Measurements from ENCODE around the gene SLC25A22.

Gene SLC25A22

DNA sequence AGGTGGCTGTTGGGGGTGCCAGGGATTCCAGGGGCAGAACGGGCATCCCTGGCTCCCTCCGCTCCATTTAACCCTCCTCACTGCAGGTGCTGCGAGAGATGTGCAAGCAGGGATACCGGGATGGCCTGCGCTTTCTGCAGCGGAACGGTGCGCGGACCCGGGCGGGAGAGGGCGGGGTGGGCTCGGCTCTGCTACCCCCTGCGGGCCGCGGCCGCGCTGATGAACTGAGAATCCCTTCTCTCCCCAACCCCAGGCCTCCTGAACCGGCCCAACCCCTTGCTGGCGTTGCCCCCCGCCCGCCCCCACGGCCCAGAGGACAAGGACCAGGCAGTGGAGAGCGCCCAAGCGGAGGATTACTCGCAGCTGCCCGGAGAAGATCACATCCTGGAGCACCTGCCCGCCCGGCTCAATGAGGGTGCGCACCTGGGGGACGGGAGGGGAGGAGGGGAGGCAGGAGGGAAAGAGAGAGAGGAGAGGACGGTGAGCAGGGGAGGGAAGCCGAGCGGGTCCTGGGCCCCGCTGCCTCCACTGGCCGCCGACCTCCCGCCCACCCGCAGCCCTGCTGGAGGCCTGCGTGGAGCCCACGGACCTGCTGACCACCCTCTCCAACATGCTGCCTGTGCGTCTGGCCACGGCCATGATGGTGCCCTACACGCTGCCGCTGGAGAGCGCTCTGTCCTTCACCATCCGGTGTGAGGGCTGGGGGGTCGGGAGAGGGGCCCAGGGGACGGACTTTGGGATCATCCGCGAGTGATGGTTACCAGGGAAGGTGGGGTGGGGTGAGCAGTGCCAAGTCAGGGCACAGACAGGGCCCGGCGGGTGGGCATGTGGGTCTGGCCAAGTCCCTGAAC, 25.6 kb upstream of the SLC25A22 start:
- no peak for DNase-seq (ENCODE audit: low read depth in 1 of 2, low spot score in 1 of 2)

DNA sequence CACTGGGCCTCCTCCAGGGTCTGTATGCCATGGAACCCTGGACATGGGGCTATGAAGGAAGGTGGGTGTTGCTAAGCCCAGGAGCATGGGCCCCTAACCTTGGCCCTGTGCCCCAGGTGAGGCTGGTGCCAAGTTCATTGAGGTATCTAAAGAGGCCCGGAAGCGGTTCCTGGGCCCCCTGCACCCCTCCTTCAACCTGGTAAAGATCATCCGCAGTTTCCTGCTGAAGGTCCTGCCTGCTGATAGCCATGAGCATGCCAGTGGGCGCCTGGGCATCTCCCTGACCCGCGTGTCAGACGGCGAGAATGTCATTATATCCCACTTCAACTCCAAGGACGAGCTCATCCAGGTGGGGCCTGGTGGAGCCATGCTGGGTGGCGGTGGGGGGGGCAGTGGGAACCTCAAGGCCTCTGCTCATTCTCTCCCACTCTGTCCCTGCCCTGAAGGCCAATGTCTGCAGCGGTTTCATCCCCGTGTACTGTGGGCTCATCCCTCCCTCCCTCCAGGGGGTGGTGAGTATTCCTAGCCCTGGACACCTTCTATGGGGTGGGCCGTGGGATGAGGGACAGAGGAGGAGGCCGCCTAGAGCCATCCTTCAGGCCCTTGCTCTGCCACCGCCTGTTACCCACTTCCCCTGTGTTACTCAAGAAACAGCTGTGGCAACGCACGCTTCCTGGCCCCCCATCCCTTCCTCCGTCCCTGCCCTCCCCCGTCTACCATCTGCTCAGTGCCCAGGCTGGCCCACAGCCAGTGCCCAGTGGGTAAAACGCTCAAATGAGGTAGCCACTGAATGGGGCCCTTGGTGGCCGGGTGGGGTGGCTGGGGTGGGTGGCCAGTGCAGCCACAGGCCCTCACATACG, 23.7 kb upstream of the SLC25A22 start:
- no peak for DNase-seq (ENCODE audit: low read depth in 1 of 2, low spot score in 1 of 2)

DNA sequence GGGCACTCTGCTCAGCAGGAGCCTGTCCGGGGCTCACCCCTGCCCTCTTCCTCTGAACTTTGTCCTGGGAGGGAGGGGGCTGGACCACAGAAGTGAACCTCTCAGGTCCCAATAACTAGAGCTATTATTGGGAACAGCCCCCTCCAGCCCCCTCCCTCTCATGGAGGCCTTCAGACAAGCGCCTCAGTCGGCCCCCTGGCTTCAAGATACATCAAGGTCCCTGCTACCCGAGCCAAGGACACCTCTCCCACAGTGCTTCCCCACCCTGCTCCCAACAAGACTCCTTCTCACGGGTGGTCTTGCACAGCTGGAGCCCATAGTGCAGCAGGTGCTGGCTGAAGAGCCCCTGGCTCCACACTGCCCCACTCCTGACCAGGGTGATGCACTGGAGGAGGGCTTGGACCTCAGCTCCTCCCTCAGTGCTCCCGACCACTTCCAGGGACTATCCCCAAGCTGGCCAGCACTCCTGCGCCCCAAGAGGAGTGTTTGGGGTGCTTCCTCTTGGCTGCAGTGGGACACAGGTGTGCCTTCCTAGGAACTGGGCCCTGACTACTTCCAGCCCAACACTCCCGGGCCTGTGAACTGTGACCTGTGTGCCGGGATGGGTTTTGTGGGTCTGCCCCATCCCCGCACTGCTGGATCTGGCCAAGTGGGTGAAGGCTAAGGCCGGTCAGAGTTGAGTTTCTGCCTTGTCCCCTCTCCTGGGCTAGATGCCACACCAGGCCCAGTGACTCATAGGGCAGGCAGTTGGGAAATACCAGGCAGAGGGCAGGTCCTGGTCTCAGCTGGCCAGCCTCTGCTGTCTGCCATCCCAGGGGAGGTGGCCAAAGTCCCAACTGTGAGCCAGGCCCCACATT, 22.8 kb upstream of the SLC25A22 start:
- DNase-seq (ENCODE audit: low read depth in 1 of 2, low spot score in 1 of 2) = no peak

DNA sequence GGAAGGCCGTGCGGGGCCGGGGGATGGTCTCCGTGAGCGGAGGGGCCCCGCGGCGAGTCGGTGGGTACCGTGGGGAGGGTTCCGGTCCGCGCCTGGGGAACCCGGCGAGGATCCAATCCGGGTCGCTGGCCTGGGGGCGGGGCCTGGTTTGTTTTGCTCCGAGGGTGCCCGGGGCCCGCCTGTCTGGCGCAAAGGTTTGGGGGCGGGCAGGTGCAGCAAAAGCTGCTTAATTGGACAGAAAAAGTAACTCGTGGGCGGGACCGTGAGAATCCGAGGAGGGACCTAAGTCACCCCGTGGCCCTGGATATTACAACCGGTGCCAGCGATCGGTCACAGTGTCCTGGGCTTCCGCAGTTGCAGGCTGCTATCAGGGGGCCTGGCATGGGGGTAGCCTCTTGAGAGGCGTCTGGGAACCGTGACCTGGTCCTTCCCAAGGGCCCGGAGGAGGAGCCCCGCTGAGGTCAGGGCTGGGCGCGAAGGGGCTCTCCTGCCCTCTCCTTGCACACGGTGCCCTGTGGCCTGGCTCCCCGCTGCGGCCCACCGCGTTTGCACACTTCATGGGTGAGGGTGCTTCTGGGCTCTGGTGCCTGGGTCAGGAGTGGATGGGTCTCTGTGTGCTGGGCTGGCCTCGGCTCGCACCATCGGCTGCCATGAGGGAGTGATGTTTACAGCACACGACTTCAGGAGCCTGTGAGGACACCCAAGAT, 22.0 kb upstream of the SLC25A22 start:
- peak; percentile 74 to 87 for DNase-seq (ENCODE audit: low read depth in 1 of 2, low spot score in 1 of 2)

DNA sequence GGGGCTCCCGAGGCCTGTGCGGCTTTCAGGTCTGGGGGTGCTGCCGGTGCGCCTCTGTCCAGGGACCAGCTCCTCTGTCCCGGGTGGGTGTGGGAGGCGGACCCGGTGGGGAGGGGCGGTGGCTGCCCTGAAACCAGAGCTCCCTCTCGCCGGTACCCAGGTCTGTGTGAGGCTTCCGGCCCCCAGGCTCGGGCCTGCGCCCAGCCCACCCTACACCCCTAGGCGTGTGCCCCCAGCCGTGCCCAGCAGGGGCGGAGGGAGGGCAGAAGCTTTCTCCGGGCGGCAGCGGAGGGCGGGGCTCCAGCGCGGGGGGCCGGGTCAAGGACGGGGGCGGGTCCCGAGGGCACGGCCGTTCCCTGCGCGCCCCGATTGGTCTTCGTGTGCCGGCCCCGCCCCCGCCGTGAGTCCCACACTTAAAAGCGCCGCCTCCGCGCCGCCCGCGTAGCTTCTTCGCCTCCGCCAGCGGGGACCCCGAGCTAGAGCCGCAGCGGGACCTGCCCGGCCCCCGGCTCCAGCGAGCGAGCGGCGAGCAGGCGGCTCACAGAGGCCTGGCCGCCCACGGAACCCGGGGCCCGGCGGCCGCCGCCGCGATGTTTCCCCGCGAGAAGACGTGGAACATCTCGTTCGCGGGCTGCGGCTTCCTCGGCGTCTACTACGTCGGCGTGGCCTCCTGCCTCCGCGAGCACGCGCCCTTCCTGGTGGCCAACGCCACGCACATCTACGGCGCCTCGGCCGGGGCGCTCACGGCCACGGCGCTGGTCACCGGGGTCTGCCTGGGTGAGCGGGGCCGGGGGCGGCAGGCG, 21.2 kb upstream of the SLC25A22 start:
- peak; percentile 83 to 86 for DNase-seq (ENCODE audit: low read depth in 1 of 2, low spot score in 1 of 2)

DNA sequence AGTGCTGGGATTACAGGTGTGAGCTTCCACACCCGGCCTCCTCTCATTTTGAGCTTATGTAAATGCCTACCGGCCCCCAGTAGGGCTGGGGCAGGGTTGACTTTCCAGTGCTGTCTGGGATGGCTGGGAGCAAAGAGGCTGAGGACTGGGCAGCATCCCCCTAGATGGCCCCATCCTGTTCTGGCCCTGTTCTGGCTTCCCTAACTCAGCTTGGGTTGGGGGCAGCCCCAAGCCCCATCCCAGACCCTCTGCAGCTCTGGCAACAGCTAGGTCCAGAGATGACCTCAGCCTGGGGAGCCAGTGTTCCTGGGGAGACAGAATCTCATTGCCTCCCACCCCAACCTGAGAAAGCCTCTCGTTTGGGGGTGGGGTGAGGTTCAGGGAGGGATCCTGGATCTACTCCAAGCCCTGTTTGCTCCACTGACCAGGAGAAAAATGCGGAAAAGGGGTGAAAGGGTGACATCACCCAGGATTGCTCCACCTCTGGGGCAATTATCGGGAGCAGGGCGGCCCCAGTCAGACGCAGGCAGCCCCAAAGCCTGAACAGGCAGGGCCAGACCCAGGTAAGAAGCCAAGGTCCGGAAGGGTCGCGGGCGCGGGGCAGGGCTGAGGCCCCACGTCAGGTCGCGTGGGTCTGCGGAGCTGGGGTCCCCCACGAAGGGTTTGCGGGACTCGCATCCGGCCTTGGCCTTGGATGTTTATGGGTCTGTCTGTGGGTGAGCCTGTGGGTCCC, 20.5 kb upstream of the SLC25A22 start, which contains the start of gene PNPLA2:
Gene PNPLA2, plus strand, starts transcription at position 519 of the 733 bp plus-strand sequence. CDS start 805 bp downstream, outside the sequence.
- no peak for DNase-seq (ENCODE audit: low read depth in 1 of 2, low spot score in 1 of 2)

DNA sequence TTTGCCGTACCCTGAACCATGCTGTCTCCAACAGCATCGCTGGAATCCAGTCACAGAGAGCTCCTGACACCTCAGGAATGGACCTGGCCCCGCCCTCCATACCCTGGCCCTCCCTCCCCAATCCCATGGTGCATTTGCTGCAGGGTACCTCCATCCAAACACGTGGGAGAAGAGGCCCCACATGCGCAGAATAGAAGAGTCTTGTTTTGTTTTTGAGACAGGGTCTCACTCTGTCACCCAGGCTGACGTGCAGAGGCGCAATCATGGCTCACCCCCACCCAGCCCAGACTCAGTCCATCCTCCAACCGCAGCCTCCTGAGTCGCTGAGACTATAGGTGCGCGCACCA, 18.3 kb upstream of the SLC25A22 start:
- no peak for DNase-seq (ENCODE audit: low read depth in 1 of 2, low spot score in 1 of 2)

DNA sequence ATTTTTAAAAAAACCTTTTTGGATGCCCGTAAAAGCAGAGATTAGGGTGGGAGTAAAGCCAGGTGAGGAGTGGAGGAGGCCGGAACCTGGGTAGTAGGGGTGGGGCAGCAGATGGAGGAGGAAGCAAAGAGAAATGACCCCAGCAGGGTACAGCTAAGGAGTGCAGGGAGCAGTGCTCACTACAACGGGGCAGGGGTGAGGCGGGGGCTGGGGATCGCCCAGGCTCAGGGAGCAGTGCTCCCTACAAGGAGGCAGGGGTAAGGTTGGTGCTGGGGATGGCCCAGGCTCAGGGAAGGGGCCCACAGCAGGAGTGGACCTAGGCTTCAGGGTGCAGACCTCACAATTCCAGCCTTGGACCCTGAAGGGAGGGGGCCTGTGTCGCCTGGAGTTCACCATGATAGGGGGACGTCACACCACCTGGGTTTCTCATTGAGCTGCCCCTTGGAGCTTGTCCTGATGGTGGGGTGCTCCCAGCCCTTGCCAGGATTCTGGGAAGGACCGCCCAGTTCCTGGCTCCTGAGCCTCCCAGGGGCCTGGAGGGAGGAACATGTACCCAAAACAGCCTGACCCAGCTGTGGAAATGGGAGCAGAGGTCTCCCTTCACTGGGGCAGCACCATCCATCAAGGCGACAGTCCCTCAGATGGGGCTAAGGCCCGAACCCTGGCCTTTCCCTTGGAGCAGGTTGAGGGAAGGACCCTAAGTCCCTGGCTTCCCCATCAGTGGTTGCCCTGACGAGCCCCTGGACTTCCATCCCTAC, 17.8 kb upstream of the SLC25A22 start:
- DNase-seq (ENCODE audit: low read depth in 1 of 2, low spot score in 1 of 2) = no peak

DNA sequence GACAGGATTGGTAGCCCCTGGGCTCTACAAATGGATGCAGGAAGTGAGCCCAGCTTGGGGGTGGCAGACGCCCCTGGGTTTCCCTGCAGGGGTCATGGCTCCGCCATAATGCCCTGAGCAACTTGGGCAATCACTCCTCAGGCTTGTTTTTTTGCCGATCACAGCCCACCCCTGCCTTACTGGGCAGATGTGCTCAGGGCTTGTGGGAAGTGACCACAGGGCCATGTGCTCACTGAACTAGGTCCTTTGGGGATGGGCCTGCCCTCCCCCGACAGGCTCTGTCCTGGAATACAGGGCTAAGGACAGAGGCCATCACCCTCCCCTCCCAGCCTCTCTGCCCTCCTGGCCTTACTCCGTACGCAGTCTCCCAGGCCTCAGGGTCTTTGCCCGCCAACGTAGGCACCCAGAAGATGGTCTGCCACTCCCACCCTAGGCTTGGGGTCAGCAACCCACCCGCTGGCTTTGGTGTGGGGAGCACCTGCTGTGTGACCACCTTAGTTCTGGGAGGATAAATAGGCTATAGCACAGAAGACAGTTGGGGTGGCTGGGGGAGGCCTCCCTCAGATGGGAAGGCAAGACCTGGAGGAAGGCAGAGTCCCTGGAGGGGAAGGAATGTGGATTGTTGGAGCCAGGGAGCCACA, 15.5 kb upstream of the SLC25A22 start:
- DNase-seq (ENCODE audit: low read depth in 1 of 2, low spot score in 1 of 2) = no peak

DNA sequence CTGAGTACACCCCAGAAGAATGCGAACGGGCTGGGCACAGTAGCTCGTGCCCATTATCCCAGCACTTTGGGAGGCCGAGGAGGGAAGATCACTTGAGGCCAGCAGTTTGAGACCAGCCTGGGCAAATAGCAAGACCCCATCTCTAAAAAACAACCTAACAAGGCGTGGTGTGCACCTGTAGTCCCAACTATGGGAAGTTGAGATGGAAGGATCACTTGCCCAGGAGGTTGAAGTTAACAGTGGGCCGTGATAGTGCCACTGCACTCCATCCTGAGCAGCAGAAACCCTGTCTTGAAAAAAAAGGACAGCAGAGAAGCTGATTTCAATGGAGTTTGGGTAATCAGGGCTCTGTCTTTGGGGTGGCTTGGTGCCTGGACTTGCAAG, 15.0 kb upstream of the SLC25A22 start:
- no peak for DNase-seq (ENCODE audit: low read depth in 1 of 2, low spot score in 1 of 2)

DNA sequence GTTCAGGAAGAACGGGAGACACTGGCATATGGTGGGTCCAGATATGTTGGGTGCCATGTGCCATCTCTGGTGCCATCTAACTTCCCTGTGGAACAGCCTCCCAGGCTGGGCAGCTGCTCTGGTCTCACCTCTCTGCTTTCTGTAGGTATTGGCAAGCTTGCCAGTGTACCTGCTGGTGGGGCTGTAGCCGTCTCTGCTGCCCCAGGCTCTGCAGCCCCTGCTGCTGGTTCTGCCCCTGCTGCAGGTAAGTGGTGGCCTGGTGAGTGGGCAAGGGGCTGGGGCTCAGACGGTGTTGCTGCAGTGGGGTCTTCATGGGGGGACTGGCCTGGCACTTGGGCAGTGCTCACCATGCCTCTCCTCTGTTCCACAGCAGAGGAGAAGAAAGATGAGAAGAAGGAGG, 14.3 kb upstream of the SLC25A22 start:
- no peak for DNase-seq (ENCODE audit: low read depth in 1 of 2, low spot score in 1 of 2)

DNA sequence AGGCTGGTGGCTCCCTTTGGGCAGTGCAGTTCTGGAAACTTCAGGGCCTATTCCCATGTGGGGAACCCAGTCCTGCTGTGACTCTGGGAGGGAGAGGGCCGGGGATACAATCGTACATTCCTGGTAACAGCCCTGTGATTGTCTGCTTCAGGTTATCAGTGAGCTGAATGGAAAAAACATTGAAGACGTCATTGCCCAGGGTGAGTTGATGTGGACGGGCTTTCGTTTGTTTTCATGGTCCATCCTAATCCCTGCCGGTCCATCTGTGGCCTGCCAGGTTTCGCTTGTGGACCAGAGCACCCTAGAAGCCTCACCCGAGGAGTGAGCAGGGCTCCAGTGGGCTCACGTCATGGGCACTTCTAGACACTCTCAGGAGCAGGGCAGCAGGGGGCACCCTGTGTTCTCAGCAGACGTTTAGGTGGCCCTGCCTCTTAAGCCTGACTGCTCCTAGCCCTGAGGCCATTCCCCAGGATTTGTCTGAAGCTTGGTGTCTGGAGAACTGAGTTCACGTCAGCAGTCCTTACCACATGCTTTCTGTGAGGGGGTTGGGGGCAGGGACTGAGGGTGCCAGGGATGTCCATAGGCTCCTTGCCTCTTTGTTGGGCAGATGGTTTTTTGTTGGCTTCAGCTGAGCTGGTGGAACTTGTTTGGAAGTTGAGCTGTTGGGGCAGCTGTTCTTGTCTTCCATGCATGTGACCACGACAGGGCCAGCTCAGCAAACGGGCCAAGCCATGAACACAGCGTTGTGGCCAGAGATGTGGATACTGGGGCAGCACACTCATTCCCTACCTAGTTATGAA, 13.6 kb upstream of the SLC25A22 start:
- DNase-seq (ENCODE audit: low read depth in 1 of 2, low spot score in 1 of 2) = no peak

DNA sequence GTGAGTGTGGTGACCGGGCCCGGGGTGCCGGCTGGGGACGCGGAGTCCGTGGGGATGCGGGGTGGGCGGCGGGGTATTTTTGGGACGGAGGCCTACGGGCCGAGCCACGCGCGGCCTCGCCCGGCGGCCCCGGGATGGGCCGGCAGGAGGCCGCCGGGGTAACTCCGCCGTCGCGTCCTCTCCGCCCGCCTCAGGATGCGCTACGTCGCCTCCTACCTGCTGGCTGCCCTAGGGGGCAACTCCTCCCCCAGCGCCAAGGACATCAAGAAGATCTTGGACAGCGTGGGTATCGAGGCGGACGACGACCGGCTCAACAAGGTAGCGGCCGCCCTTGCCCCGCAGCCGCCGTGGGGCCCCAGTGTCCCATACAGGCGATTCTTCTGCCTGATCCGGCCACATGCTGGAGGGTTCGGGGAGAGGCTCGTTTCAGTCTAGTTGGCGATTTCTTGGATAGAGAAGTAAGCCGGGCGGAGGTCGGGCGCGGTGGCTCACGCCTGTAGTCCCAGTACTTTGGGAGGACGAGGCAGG, 12.0 kb upstream of the SLC25A22 start:
- DNase-seq (ENCODE audit: low read depth in 1 of 2, low spot score in 1 of 2) = no peak

DNA sequence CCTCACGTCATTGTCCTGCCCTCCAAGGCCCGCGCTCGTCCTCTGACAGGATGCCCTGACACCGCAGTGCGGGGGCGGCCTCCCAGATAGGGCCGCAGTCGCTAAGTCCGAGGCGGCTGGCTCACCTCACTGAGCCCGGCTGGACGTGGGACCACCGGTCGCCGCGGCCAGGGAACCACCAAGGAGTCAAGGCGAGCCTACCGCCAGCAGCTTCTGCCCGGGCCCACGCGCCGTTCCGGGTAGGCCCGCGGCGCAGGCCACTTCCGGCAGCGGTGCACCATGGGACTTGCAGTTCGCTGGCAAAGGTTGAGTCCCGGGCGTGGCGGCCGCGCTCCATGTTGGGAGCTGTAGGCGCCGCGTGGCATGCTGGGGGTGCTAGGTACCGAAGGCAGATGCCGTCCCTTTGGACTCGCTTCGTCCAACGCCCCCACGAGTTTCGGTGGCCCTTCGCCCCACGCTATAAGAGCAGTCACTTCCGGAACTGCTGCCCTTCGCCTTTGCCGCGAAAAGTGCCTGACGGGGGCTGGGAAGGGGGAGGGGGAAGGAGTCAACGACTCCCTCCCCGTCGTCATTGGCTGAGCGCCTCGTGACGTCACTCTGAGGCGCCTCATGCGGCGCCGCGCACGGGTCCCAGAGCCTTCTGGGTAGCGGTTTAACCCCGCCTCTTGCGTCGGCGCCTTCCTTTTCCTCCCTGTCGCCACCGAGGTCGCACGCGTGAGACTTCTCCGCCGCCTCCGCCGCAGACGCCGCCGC, 11.4 kb upstream of the SLC25A22 start, which contains the start of gene RPLP2:
Gene RPLP2, plus strand, starts transcription at position 681 of the 753 bp plus-strand sequence. CDS start 268 bp downstream, outside the sequence.
- DNase-seq (ENCODE audit: low read depth in 1 of 2, low spot score in 1 of 2) = peak; percentile 97 to 98

DNA sequence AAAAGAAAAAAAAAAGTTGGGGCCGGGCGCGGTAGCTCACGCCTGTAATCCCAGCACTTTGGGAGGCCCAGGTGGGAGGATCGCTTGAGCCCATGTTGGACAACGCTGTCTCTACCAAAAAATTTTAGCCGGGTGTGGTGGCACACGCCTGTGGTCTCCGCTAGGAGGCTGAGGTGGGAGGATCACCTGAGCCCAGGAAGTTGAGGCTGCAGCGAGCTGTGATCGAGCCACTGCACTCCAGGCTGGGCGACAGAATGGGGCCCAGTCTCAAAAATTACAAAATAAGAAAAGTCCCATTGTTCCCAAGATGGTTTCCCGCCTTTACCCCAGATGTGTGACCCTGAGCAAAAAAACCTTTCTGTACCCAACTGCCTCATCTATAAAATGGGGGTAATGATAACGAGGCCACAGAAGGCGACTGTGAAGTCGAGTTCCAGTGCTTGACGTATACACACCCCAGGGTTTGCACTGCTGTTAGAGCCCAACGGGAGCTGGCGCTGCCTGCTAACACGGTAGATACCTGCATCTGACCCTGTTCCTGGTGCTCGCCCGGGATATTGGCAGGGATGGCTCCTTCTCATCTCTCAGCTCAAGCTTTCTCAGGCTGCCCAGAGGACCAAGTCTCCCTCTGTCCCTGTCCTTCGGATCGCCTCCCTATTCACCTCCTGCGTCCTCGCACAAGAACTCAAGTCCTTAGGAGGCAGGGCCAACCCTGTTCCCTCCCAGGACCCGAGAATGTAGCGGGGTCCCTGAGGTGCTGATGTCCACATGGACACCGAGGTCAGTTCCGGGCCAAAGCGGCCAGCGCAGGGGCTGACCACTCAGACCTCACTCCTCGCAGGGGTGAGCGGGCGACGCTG, 10.6 kb upstream of the SLC25A22 start:
- DNase-seq (ENCODE audit: low read depth in 1 of 2, low spot score in 1 of 2) = no peak

All from activated CD4-positive, alpha-beta T cell treated with anti-CD3 and anti-CD28 coated beads, Interleukin-2, amount 50 U/mL, for 24 hours (primary cell).